ENCODE data around the gene AADAC. TPM values are rescaled to one million over a fixed set of nuclear protein-coding genes. Genes with fewer than 3 reads are reported as not detected.
"Not testable (repeated sequence)": the region's sequence is repeated elsewhere in the genome, so short reads cannot be mapped to it uniquely, and the experiment has no call there.

The AADAC gene, protein sequence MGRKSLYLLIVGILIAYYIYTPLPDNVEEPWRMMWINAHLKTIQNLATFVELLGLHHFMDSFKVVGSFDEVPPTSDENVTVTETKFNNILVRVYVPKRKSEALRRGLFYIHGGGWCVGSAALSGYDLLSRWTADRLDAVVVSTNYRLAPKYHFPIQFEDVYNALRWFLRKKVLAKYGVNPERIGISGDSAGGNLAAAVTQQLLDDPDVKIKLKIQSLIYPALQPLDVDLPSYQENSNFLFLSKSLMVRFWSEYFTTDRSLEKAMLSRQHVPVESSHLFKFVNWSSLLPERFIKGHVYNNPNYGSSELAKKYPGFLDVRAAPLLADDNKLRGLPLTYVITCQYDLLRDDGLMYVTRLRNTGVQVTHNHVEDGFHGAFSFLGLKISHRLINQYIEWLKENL
- 0.03 and 0.04 TPM in 2 replicates for polyA plus RNA-seq (2013)

DNA sequence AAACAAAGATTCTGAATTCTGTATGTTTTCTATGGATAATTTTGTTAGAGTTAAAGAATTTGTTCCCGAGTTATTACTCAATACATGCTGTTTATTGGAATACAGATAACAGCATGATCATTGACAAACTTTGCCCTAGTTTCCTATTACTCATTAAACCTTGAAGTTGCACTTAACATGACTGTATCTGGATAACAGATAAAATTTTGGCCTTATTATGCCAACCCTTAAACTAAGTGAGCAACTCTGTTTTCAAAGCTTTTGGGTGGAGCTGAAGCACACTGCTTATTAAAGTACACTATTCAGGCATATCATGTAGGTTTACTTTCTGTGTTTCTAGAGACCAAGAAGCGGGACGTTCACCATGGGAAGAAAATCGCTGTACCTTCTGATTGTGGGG lies at the start of gene AADAC:
AADAC (plus strand) TSS at position 318 of the 400 bp plus-strand sequence; CDS start at position 365, 47 bp downstream.
- Histone ChIP-seq H4K91ac (ENCODE audit: low read depth, low read length) (no peak within 1 kb of the TSS), H2BK5ac (ENCODE audit: low read depth, low read length, poor library complexity) (no peak within 1 kb of the TSS)

DNA sequence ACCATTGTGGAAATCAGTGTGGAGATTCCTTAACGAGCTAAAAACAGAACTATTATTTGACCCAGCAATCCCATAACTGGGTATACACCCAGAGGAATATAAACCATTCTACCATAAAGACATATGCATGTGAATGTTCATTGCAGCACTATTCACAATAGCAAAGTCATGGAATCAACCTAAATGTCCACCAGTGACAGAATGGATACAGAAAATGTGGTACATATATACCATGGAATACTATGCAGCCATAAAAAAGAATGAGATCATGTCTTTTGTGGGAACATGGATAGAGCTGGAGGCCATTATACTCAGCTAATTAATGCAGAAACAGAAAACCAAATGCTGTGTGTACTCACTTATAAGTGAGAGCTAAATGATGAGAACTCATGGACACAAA lies 49.2 kb upstream of the AADAC start:
- not testable (repeated sequence) for H4K12ac ChIP-seq (ENCODE audit: low read depth, low read length); H3K9ac ChIP-seq (ENCODE audit: low read length); H3K4me3 ChIP-seq (ENCODE audit: low read depth, low read length); H3K23ac ChIP-seq (ENCODE audit: low read length); H3K27me3 ChIP-seq (ENCODE audit: insufficient read depth, low read length); H3K14ac ChIP-seq (ENCODE audit: low read length); H3K4ac ChIP-seq (ENCODE audit: low read depth, low read length); H3K79me2 ChIP-seq (ENCODE audit: control insufficient read depth, insufficient read depth, low read length, poor library complexity); H3K4me2 ChIP-seq (ENCODE audit: low read length); DNase-seq; H3K79me1 ChIP-seq (ENCODE audit: low read length); H4K8ac ChIP-seq (ENCODE audit: low read depth, low read length); H3K18ac ChIP-seq (ENCODE audit: low read length); H2BK12ac ChIP-seq (ENCODE audit: low read length); H2BK5ac ChIP-seq (ENCODE audit: low read depth, low read length, poor library complexity); H2AFZ ChIP-seq (ENCODE audit: insufficient read depth, low read length, poor library complexity); H3K27ac ChIP-seq (ENCODE audit: low read depth, low read length); H2BK120ac ChIP-seq (ENCODE audit: insufficient read depth, low read length, poor library complexity); H3K9me3 ChIP-seq (ENCODE audit: insufficient read depth, low read depth, low read length); H4K91ac ChIP-seq (ENCODE audit: low read depth, low read length); H3K4me1 ChIP-seq (ENCODE audit: control insufficient read depth in 1 of 2, insufficient read depth in 2 of 2, low read length in 2 of 2); H3K36me3 ChIP-seq (ENCODE audit: control insufficient read depth in 1 of 2, insufficient read depth in 2 of 2, low read length in 2 of 2); H2AK5ac ChIP-seq (ENCODE audit: low read length)
- no CpG with 5 or more reads among the region's 1 CpG for whole genome bisulfite sequencing (ENCODE audit: extremely low coverage, insufficient coverage, insufficient read length)

More for the DNA sequence above, at the start of gene AADAC:
- no peak within 1 kb of the TSS for H2BK12ac ChIP-seq (ENCODE audit: low read length)
- H3K4me2 ChIP-seq (ENCODE audit: low read length) = no peak within 1 kb of the TSS
- H4K8ac ChIP-seq (ENCODE audit: low read depth, low read length) = no peak within 1 kb of the TSS
- H2AK5ac ChIP-seq (ENCODE audit: low read length) = no peak within 1 kb of the TSS
- H3K27ac ChIP-seq (ENCODE audit: low read depth, low read length) = no peak within 1 kb of the TSS
- H3K27me3 ChIP-seq (ENCODE audit: insufficient read depth, low read length) = no peaks in the 10 kb centered on the region
- no peak within 1 kb of the TSS for H4K12ac ChIP-seq (ENCODE audit: low read depth, low read length)
- no peak within 1 kb of the TSS for H3K4ac ChIP-seq (ENCODE audit: low read depth, low read length)
- H3K9ac ChIP-seq (ENCODE audit: low read length) = no peak within 1 kb of the TSS
- H2AFZ ChIP-seq (ENCODE audit: insufficient read depth, low read length, poor library complexity) = no peak within 1 kb of the TSS
- no peaks in the 10 kb centered on the region for H3K79me2 ChIP-seq (ENCODE audit: control insufficient read depth, insufficient read depth, low read length, poor library complexity)
- no peaks in the 10 kb centered on the region for H3K79me1 ChIP-seq (ENCODE audit: low read length)
- no CpG with 5 or more reads among the region's 4 CpGs for WGBS (ENCODE audit: extremely low coverage, insufficient coverage, insufficient read length)
- no peak within 1 kb of the TSS for H2BK120ac ChIP-seq (ENCODE audit: insufficient read depth, low read length, poor library complexity)
- H3K23ac ChIP-seq (ENCODE audit: low read length) = no peak within 1 kb of the TSS
- no peak within 1 kb of the TSS for H3K18ac ChIP-seq (ENCODE audit: low read length)
- no peaks in the 10 kb centered on the region for H3K36me3 ChIP-seq (ENCODE audit: control insufficient read depth in 1 of 2, insufficient read depth in 2 of 2, low read length in 2 of 2)
- H3K9me3 ChIP-seq (ENCODE audit: insufficient read depth, low read depth, low read length) = peaks cover 1% of the 10 kb centered on the region
- H3K4me3 ChIP-seq (ENCODE audit: low read depth, low read length) = no peak within 1 kb of the TSS
- H3K4me1 ChIP-seq (ENCODE audit: control insufficient read depth in 1 of 2, insufficient read depth in 2 of 2, low read length in 2 of 2) = peaks cover 0 to 2% of the 10 kb centered on the region in 2 experiments
- DNase-seq = no peak
- no peak within 1 kb of the TSS for H3K14ac ChIP-seq (ENCODE audit: low read length)

GRCh38 chr3:151765685-151766084 lies 48.2 kb upstream of the AADAC start:
- no peaks in the 10 kb centered on the region for H3K9me3 ChIP-seq (ENCODE audit: insufficient read depth, low read depth, low read length)
- H3K4me2 ChIP-seq (ENCODE audit: low read length) = no peak overlapping the region
- no peak overlapping the region for H3K18ac ChIP-seq (ENCODE audit: low read length)
- no peak overlapping the region for H3K27ac ChIP-seq (ENCODE audit: low read depth, low read length)
- H4K12ac ChIP-seq (ENCODE audit: low read depth, low read length) = no peak overlapping the region
- no peak for DNase-seq
- no peak overlapping the region for H4K8ac ChIP-seq (ENCODE audit: low read depth, low read length)
- H3K79me2 ChIP-seq (ENCODE audit: control insufficient read depth, insufficient read depth, low read length, poor library complexity) = no peaks in the 10 kb centered on the region
- H2AFZ ChIP-seq (ENCODE audit: insufficient read depth, low read length, poor library complexity) = no peak overlapping the region
- no peaks in the 10 kb centered on the region for H3K4me1 ChIP-seq (ENCODE audit: control insufficient read depth in 1 of 2, insufficient read depth in 2 of 2, low read length in 2 of 2)
- H3K4me3 ChIP-seq (ENCODE audit: low read depth, low read length) = no peak overlapping the region
- no peak overlapping the region for H2AK5ac ChIP-seq (ENCODE audit: low read length)
- H3K23ac ChIP-seq (ENCODE audit: low read length) = no peak overlapping the region
- H2BK5ac ChIP-seq (ENCODE audit: low read depth, low read length, poor library complexity) = no peak overlapping the region
- H2BK120ac ChIP-seq (ENCODE audit: insufficient read depth, low read length, poor library complexity) = no peak overlapping the region
- no peaks in the 10 kb centered on the region for H3K27me3 ChIP-seq (ENCODE audit: insufficient read depth, low read length)
- no peak overlapping the region for H3K4ac ChIP-seq (ENCODE audit: low read depth, low read length)
- no peaks in the 10 kb centered on the region for H3K79me1 ChIP-seq (ENCODE audit: low read length)
- no peak overlapping the region for H3K14ac ChIP-seq (ENCODE audit: low read length)
- no peak overlapping the region for H3K9ac ChIP-seq (ENCODE audit: low read length)
- no peaks in the 10 kb centered on the region for H3K36me3 ChIP-seq (ENCODE audit: control insufficient read depth in 1 of 2, insufficient read depth in 2 of 2, low read length in 2 of 2)
- no peak overlapping the region for H4K91ac ChIP-seq (ENCODE audit: low read depth, low read length)
- no peak overlapping the region for H2BK12ac ChIP-seq (ENCODE audit: low read length)

GRCh38 chr3:151766454-151766853 lies 47.5 kb upstream of the AADAC start:
- Histone ChIP-seq H3K4me2 (ENCODE audit: low read length) (no peak overlapping the region), H3K36me3 (ENCODE audit: control insufficient read depth in 1 of 2, insufficient read depth in 2 of 2, low read length in 2 of 2) (no peaks in the 10 kb centered on the region), H3K4me3 (ENCODE audit: low read depth, low read length) (no peak overlapping the region), H3K9ac (ENCODE audit: low read length) (no peak overlapping the region), H4K91ac (ENCODE audit: low read depth, low read length) (no peak overlapping the region), H3K4ac (ENCODE audit: low read depth, low read length) (no peak overlapping the region), H3K23ac (ENCODE audit: low read length) (no peak overlapping the region), H2BK5ac (ENCODE audit: low read depth, low read length, poor library complexity) (no peak overlapping the region), H3K79me2 (ENCODE audit: control insufficient read depth, insufficient read depth, low read length, poor library complexity) (no peaks in the 10 kb centered on the region), H3K27ac (ENCODE audit: low read depth, low read length) (no peak overlapping the region), H2BK120ac (ENCODE audit: insufficient read depth, low read length, poor library complexity) (no peak overlapping the region), H2AFZ (ENCODE audit: insufficient read depth, low read length, poor library complexity) (no peak overlapping the region), H3K9me3 (ENCODE audit: insufficient read depth, low read depth, low read length) (no peaks in the 10 kb centered on the region), H4K12ac (ENCODE audit: low read depth, low read length) (no peak overlapping the region), H3K18ac (ENCODE audit: low read length) (no peak overlapping the region), H3K79me1 (ENCODE audit: low read length) (no peaks in the 10 kb centered on the region), H3K27me3 (ENCODE audit: insufficient read depth, low read length) (no peaks in the 10 kb centered on the region), H2AK5ac (ENCODE audit: low read length) (no peak overlapping the region), H2BK12ac (ENCODE audit: low read length) (no peak overlapping the region), H3K4me1 (ENCODE audit: control insufficient read depth in 1 of 2, insufficient read depth in 2 of 2, low read length in 2 of 2) (no peaks in the 10 kb centered on the region), H3K14ac (ENCODE audit: low read length) (no peak overlapping the region), H4K8ac (ENCODE audit: low read depth, low read length) (no peak overlapping the region)
- no peak for DNase-seq
- WGBS (ENCODE audit: extremely low coverage, insufficient coverage, insufficient read length) = no CpG with 5 or more reads among the region's 2 CpGs
